Spleen (tissue), 11 donors: Measurements from ENCODE around the gene DAO. TPM values are rescaled to one million over a fixed set of nuclear protein-coding genes. Genes with fewer than 3 reads are reported as not detected.

Experiments
- DNase-seq: peaks from one replicate; pipeline ENCODE4 v3.0.0-alpha.2; 2020
- H3K27ac ChIP-seq, 8 donors: fragments of 200-600 bp; sonication (generic) in 7 of 8; 1 replicate in 4 of 8; 2 replicates in 4 of 8; pipeline versions ENCODE4 v1.5.0 to v1.8.0; 2016 to 2021; ENCODE audit warnings: inconsistent platforms in 4 of 8, mild to moderate bottlenecking in 4 of 8, moderate library complexity in 1 of 8
- H3K27me3 ChIP-seq, 7 donors: fragments of 200-600 bp; sonication (generic) in 6 of 7; replicated peaks in 1 of 7; 1 replicate in 4 of 7; 2 replicates in 3 of 7; pipeline versions ENCODE4 v1.5.0 to v1.8.0; 2016 to 2021; ENCODE audit warnings: inconsistent platforms in 3 of 7, mild to moderate bottlenecking in 1 of 7
- H3K36me3 ChIP-seq, 6 donors: fragments of 200-600 bp; sonication (generic) in 5 of 6; 1 replicate in 4 of 6; 2 replicates in 2 of 6; pipeline versions ENCODE4 v1.5.0 to v1.8.0; 2016 to 2021; ENCODE audit warnings: inconsistent platforms in 2 of 6
- H3K4me1 ChIP-seq, 6 donors: fragments of 200-600 bp; sonication (generic) in 5 of 6; 1 replicate in 3 of 6; 2 replicates in 3 of 6; pipeline versions ENCODE4 v1.5.0 to v1.8.0; 2016 to 2021; ENCODE audit warnings: inconsistent platforms in 3 of 6
- H3K4me3 ChIP-seq, 8 donors: fragments of 200-600 bp; sonication (generic) in 7 of 8; 1 replicate in 4 of 8; 2 replicates in 4 of 8; pipeline versions ENCODE4 v1.5.0 to v1.8.0; 2016 to 2021; ENCODE audit warnings: inconsistent platforms in 4 of 8, mild to moderate bottlenecking in 4 of 8, moderate library complexity in 2 of 8
- H3K9me3 ChIP-seq, 8 donors: fragments of 200-600 bp; sonication (generic) in 7 of 8; 1 replicate in 4 of 8; 2 replicates in 4 of 8; pipeline versions ENCODE4 v1.5.0 to v1.8.0; 2016 to 2021; ENCODE audit warnings: inconsistent platforms in 4 of 8
- POLR2A ChIP-seq, 3 donors: fragments of 450-650 bp; IDR thresholded peaks; one replicate each; pipeline ENCODE4 v1.5.1; 2017; ENCODE audit warnings: antibody characterized with exemption in 3 of 3, mild to moderate bottlenecking in 1 of 3
- POLR2AphosphoS5 ChIP-seq, 3 donors: sonication (generic); formaldehyde crosslinking; IDR thresholded peaks; one replicate each; pipeline ENCODE4 v1.5.1; 2017; ENCODE audit warnings: antibody characterized with exemption in 3 of 3
- WGBS, 5 donors: extraction: QIAGEN DNeasy Blood & Tissue Kit in 3 of 5; methylation state at CpG; one replicate each; pipeline versions ENCODE4 v1.1.5 to v1.1.7; 2013 to 2018; 5-methylcytosine and 5-hydroxymethylcytosine counted together
- intact Hi-C: fragments of 100-400 bp; cut with DNase I; formaldehyde crosslinking; loops from one replicate; pipeline ENCODE4 v1.15.0; 2023; ENCODE audit warnings: low total_unique reads
- polyA plus RNA-seq, 3 donors: library from polyadenylated mRNA; stranded (reverse); fragments of 200-250 nt; gene quantifications; one replicate each; pipeline ENCODE4 v1.2.1, GENCODE V29; 2013
- total RNA-seq, 7 donors: library from RNA; depleted of rRNA in 3 of 7; stranded (reverse); fragments of >200 nt in 3 of 7; fragmentation: NEBNext Ultra II Directional in 4 of 7; extraction: Animal tissue kit (Norgen Biotek cat#: 25700) in 4 of 7; gene quantifications; one replicate each; pipeline versions ENCODE4 v1.1.0 to v1.2.1, GENCODE V29; 2016 to 2021
- TF ChIP-seq, protein P1 (sequence below), 11 experiments: fragments of 200-600 bp in 7 of 11; fragments of 450-650 bp in 4 of 11; sonication (generic) in 4 of 11; IDR thresholded peaks in 8 of 11; conservative IDR thresholded peaks in 3 of 11; 1 replicate in 7 of 11; 2 replicates in 4 of 11; pipeline versions ENCODE4 v1.4.0 to v1.8.0; 2016 to 2021; ENCODE audit warnings: antibody characterized with exemption in 11 of 11, inconsistent platforms in 4 of 11, mild to moderate bottlenecking in 1 of 11
- donor health status: healthy with polysubstance abuse.
- donor health status: DM: no; HTN: no; CAD: no; lungs with moderate emphysema.
- donor health status: DM: no; HTN: no; CAD: no.
- donor health status: Bipolar disorder and iron deficiency.
- donor health status: healthy.
- donor health status: DM: no; HTN: no; CAD: no.
- donor health status: DM: yes; HTN: yes; CAD: no.

The DAO gene
- total and polyA plus RNA-seq, 10 donors: 0.42 TPM; not detected in 9

DNA sequence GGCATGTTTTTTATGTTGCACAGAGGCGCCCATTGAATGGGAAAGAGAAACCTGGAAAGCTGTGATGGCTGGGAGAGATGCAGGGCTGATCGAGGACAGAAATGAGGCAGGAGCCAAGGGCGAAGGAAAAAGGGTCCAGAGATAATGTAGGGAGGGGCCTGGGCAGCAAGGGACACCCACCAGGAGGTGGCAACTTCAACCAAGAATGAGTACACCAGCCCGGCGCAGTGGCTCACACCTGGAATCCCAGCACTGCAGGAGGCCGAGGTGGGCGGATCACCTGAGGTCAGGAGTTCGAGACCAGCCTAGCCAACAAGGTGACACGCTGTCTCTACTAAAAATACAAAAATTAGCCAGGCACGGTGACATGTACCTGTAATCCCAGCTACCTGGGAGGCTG, 26.5 kb upstream of the DAO start:
- peaks cover 0 to 4% (median 0%) of the 10 kb centered on the region in 8 donors for H3K9me3 ChIP-seq
- H3K4me1 ChIP-seq: peaks cover 36 to 90% (median 75%) of the 10 kb centered on the region in 6 donors
- intact Hi-C loops: no loop called here
- H3K36me3 ChIP-seq: peaks cover 0 to 27% (median 8%) of the 10 kb centered on the region in 6 donors
- DNase-seq: peak; percentile 59
- no peak overlapping the region for H3K4me3 ChIP-seq
- no peak for TF ChIP-seq POLR2A (IDR thresholded peaks at IDR 0.05)
- WGBS, 5 donors: 72 to 90% (median 85%) methylated on average over 10 of the region's 10 CpGs
- peak overlapping the region; percentile 58 to 95 (median 88) for H3K27ac ChIP-seq
- no peaks in the 10 kb centered on the region for H3K27me3 ChIP-seq

DNA sequence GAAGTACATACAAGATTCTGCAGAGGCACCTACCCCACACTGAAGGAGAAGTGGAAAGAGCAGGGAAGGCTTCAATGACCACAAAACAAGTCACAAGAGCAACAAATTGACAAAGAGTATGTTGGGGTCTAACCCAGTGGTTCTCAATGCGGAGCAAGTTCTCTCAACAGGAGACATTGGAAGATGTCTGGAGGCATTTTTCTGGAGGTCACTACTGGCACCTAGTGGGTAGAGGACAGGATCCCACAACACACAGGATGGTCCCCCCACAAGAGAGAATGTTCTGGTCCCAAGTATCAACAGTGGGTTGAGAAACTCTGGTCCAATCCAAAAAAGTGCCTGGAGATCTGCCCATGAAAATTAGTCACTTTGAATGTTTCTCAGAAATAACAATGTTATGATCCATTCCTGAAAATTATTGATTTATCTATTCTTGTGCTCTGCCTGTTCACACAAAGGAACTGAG, 25.9 kb upstream of the DAO start:
- no peak overlapping the region for H3K4me3 ChIP-seq
- DNase-seq: peak; percentile 3
- intact Hi-C loops: no loop called here
- peaks cover 41 to 90% (median 76%) of the 10 kb centered on the region in 6 donors for H3K4me1 ChIP-seq
- TF ChIP-seq POLR2AphosphoS5 (IDR thresholded peaks at IDR 0.05) (no peak), POLR2A (IDR thresholded peaks at IDR 0.05) (no peak)
- TF ChIP-seq, protein P1, sequence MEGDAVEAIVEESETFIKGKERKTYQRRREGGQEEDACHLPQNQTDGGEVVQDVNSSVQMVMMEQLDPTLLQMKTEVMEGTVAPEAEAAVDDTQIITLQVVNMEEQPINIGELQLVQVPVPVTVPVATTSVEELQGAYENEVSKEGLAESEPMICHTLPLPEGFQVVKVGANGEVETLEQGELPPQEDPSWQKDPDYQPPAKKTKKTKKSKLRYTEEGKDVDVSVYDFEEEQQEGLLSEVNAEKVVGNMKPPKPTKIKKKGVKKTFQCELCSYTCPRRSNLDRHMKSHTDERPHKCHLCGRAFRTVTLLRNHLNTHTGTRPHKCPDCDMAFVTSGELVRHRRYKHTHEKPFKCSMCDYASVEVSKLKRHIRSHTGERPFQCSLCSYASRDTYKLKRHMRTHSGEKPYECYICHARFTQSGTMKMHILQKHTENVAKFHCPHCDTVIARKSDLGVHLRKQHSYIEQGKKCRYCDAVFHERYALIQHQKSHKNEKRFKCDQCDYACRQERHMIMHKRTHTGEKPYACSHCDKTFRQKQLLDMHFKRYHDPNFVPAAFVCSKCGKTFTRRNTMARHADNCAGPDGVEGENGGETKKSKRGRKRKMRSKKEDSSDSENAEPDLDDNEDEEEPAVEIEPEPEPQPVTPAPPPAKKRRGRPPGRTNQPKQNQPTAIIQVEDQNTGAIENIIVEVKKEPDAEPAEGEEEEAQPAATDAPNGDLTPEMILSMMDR (IDR thresholded peaks at IDR 0.05 in 8 of 11, conservative IDR thresholded peaks at IDR 0.05 in 3 of 11): peak in 3 of 11 experiments; percentile 17 to 41 (median 39)
- H3K9me3 ChIP-seq: peaks cover 0 to 4% (median 0%) of the 10 kb centered on the region in 8 donors
- WGBS, 5 donors: 52 to 89% (median 74%) methylated on average over 1 of the region's 1 CpG
- peaks cover 0 to 21% (median 3%) of the 10 kb centered on the region in 6 donors for H3K36me3 ChIP-seq
- peak overlapping the region; percentile 58 to 95 (median 88) for H3K27ac ChIP-seq
- H3K27me3 ChIP-seq: no peaks in the 10 kb centered on the region

DNA sequence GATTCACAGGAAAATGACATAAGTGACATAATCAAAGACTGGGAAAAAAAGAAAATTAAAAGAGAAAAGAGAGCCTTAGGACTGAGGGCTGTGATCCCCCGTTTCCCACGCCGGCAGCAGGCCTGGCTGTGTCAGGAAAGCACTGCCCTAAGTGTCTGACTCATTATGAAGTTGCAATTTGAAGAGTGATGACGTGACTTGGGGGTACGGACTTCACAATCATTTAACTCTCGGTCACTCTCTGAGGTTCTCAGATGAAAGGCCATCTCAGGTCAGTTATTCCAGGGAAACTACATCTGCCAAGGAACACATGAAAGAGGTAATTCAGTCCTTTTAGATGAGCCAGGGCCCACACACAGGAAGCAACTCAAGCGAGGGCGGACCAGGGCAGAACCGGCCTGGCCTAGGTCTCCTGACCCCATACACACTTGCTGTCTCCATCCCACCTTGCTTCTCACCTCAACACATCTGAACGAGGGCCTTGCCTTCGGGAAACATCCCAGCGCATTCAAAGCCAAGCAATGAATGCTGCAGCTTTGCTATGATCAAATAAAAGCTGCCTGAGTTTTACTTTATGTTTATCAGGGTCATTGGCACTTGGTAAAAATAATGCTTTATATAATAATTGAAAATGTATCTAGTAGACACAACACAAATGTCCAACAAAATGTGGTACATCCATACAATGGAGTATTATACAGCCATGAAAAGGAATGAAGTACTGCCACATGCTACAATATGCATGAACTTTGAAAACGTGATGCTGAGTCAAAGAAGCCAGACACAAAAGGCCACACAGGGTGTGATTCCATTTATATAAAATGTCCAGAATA, 25.2 kb upstream of the DAO start:
- Histone ChIP-seq H3K27ac (peak overlapping the region; percentile 58 to 95 (median 90)), H3K27me3 (no peaks in the 10 kb centered on the region), H3K9me3 (peaks cover 0 to 4% (median 0%) of the 10 kb centered on the region in 8 donors), H3K4me1 (peaks cover 41 to 89% (median 76%) of the 10 kb centered on the region in 6 donors), H3K4me3 (no peak overlapping the region), H3K36me3 (peaks cover 0 to 16% (median 0%) of the 10 kb centered on the region in 6 donors)
- TF ChIP-seq POLR2AphosphoS5 (IDR thresholded peaks at IDR 0.05): peak in 2 of 3 donors; percentile 37 to 77
- TF ChIP-seq, protein P1 (IDR thresholded peaks at IDR 0.05 in 8 of 11, conservative IDR thresholded peaks at IDR 0.05 in 3 of 11): no peak
- intact Hi-C loops: no loop called here
- DNase-seq: peak; percentile 72
- WGBS, 5 donors: 55 to 66% (median 59%) methylated on average over 13 of the region's 13 CpGs

DNA sequence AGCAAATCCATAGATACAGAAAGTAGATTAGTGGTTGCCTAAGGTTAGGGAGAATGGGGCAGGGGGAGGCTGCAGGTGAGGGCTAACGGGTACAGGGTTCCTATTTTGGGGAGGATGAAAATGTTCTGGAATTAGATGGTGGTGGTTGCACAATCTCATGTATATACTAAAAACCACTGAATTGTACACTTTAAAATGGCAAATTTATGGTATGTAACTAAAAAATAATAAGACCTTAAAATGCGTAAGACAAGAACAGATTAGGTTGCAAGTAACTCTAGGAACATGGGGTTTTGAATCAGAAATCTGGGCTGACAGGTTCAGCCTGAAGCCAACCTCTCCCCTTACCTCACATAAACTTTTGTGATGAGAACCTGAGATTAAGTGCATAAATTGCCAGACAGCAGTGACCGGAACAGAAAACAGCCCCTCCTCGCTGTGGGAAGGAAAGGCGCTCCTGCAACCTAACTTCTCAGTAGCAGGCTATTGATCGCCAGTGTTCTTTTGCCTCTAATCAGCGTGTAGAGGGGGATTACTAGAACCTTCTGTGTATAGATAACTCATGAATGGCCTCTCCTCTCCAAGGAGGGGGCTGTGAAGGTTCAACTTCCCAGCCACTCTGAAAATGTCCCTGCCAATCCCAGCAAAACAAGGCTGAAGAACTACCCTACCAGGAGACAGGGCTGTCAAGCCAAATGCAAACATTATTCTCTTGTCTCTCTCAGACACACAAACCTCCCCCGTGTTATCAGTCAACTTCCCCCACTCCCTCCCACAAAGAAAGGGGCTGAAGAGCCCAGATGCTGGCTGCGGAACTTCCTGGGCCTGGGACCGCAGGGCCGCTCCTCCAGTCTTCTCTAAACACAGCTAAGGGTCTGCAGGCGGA, 24.4 kb upstream of the DAO start:
- WGBS, 5 donors: 65 to 78% (median 66%) methylated on average over 12 of the region's 12 CpGs
- peaks cover 0 to 16% (median 0%) of the 10 kb centered on the region in 6 donors for H3K36me3 ChIP-seq
- DNase-seq: peak; percentile 25
- TF ChIP-seq, protein P1 (IDR thresholded peaks at IDR 0.05 in 8 of 11, conservative IDR thresholded peaks at IDR 0.05 in 3 of 11): no peak
- TF ChIP-seq POLR2A (IDR thresholded peaks at IDR 0.05) (no peak), POLR2AphosphoS5 (IDR thresholded peaks at IDR 0.05) (no peak)
- H3K27ac ChIP-seq: peak overlapping the region; percentile 72 to 95 (median 90)
- peaks cover 0 to 4% (median 0%) of the 10 kb centered on the region in 8 donors for H3K9me3 ChIP-seq
- no peaks in the 10 kb centered on the region for H3K27me3 ChIP-seq
- peaks cover 41 to 91% (median 80%) of the 10 kb centered on the region in 6 donors for H3K4me1 ChIP-seq
- intact Hi-C loops: no loop called here
- peak overlapping the region in 6 of 8 donors; percentile 63 to 90 (median 66) for H3K4me3 ChIP-seq
